ENCODE results near the gene STX1B.

- TF ChIP-seq CTCF (IDR thresholded peaks at IDR 0.05) (no peak), EP300 (IDR thresholded peaks at IDR 0.05) (no peak)
Measured at GRCh38 chr16:30995927-30996323, 14.5 kb downstream of the STX1B start.

Measured in tibial nerve (tissue), 4 donors.